Activated effector memory CD4-positive, alpha-beta T cell treated with anti-CD3 and anti-CD28 coated beads, Interleukin-2, amount 50 U/mL, for 16 hours (primary cell): ENCODE data around the gene ALDH5A1.
"Not testable (repeated sequence)": the region's sequence is repeated elsewhere in the genome, so short reads cannot be mapped to it uniquely, and the experiment has no call there.

Source experiments
- DNase-seq: peaks from one replicate; pipeline ENCODE4 v3.0.0-alpha.2; 2020

Gene ALDH5A1

DNA sequence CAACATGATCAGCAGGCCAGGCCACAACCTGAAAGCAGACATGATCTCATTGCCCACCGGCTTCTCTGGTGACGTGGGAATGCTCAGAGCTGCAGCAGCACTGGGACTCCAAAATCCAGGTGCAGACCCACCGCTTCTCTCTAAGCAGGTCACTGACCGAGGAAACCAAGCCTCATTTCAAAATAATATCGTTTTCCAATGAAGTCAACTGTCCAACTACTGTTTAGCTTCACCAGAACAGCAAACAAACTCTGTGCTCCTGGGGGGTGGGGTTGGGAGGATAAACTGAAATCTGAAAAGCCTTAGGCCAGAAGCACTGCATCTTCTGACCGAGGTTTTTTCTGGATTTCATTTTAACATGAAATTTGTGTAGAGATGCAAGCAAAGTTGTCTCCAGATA lies 5.3 kb upstream of the ALDH5A1 start, which contains the start of gene GPLD1:
Gene GPLD1, minus strand, starts transcription at position 109 of the 400 bp plus-strand sequence. Its CDS starts 67 bp downstream, at position 42.
- no peak for DNase-seq

DNA sequence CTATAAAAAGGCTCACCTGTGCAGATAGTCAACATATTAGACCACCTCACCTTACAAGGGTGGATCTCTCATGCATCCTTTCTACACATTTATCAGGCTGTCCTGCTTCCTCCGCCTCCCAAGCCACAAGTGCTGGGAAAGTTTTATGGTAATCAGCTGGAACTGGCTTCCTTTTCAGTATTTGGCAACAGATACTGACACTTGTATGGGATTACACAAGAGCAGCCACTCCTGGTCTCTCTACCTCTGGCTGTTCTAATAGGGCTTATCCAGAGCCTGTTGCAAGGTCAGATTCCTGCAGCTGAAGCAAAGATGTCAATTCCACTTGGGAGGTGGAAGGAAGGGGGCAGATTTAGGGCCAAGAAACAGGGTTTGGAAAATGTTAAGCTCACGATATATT lies 4.9 kb upstream of the ALDH5A1 start:
- DNase-seq = no peak

DNA sequence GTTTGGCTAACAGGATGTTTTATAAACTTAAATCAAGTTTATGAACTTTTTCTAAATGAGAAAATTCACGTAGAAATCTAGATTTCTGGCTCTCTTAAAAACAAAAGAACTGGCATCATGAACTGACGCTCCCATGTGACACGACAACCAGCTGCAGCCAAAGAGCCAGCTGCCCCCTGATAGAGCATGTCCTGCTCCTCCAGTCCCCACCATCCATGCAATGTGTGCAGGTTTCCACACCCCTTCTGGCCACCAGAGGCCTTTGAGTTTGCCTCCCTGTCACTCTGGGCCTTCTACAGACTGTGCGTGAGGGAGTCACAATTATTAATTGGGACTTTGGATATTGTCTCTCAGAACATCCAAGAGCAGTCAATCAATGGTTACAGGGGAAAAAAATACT lies 3.8 kb upstream of the ALDH5A1 start:
- no peak for DNase-seq

- DNase-seq = no peak
Observed at GRCh38 chr6:24492475-24492874, 2.3 kb upstream of the ALDH5A1 start.

GRCh38 chr6:24493945-24494820 lies 586 bp upstream of the ALDH5A1 start:
- no peak for DNase-seq

GRCh38 chr6:24497254-24497970 lies 2.6 kb downstream of the ALDH5A1 start:
- peak; percentile 30 for DNase-seq

- no peak for DNase-seq
Observed at GRCh38 chr6:24500683-24501082, 5.9 kb downstream of the ALDH5A1 start.

GRCh38 chr6:24501374-24501773 lies 6.6 kb downstream of the ALDH5A1 start:
- no peak for DNase-seq

DNA sequence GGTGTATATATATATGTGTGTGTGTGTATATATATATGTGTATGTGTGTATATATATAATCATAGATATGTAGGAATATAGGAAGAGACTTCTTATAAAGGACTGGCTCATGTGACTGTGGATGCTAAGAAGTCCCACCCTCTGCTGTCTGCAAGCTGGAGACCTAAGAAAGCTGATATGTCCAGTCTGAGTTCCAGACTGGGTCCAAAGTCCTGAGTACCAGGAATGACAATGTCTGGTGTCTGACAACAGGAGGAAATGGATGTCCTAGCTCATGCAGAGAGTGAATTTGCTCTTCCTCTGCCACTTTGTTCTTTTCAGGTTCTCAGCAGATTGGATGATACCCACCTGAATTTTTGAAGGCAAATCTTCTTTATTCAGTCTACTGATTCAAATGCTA lies 7.1 kb downstream of the ALDH5A1 start:
- no peak for DNase-seq

DNA sequence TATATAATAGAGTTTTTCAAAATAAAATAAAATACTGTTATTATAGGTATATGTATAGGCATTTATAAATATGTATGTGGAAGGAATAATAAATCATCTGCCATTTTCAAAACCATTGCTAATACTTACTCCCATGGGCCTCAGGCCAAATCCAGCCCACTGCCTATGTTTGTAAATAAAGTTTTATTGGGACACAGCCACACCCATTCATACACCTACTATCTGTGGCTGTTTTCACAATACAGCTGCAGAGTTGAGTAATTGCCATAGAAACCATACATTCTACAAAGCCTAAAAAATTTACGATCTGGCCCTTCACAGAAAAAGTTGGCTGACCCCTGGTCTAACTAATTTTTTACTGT lies 9.5 kb downstream of the ALDH5A1 start:
- DNase-seq = no peak

DNA sequence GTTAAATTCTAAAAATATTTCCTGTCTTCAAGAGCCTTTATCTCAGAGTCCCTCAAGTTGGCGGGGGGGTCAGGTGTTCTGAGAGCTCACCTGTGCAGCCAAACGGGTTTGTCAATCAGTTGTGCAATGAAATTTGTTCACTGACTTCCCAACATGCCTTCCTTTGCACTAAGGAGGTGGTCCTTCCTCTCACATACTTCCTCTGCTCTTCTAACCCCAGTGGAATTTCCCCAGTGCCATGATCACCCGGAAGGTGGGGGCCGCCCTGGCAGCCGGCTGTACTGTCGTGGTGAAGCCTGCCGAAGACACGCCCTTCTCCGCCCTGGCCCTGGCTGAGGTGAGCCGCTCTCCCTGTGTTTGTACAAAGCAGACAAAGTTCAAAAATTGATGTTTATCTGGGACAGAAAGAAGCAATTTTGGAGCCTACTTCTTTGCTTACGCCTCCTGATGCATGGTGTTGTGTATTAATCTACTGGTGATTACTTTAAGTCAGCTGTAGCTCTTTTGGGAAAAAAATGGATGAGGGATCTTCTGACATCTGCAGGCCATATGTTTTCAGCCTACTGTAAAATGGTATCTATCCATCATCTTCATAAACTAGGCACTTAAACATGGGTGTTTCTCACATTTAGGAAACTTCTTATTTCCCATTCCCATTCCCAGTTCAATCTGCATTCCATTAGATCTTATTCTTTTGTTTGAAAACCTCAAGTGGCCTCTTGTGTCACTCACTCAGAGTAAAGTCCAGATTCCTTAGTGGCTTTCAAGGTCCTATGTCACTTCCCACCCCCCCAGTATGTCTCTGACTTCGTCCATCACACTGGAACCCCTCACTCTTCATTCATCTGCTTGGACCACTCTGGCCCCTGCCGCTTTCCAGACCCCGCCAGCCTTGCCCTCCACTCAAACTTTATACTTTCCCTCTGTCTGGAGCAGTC lies 10.1 kb downstream of the ALDH5A1 start:
- DNase-seq = no peak

DNA sequence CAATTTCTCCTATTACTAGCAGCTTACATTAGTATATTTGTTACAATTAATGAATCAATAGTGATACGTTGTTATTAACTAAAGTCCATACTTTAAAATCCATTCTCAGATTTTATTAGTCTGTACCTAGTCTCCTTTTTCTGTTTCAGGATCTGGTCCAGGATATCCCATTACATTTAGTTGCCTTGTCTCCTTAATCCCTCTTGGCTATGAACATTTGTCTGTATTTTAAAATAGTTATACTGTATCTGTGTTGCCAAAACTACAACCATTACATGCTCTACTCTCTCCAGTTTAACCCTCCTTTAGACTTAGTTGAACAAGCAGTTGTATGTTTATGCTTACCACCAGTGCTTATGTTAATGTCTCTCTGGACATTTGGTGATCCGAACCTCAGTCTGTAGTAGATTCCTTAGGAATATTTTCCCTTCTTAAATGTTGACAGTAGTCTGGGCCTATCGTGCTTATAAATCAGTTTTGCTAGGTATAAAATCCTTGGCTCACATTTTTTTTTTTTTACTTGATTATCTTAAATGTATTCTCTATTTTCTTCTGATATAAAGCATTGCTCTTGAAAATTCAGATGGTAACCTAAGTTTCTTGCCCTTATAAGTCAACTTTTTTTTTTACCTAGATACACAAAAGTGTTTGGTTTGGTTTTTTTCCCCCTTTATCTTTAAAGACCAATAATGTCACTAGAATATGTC lies 12.2 kb downstream of the ALDH5A1 start:
- no peak for DNase-seq

GRCh38 chr6:24511976-24512375 lies 17.2 kb downstream of the ALDH5A1 start:
- not testable (repeated sequence) for DNase-seq

- no peak for DNase-seq
Observed at GRCh38 chr6:24513602-24514001, 18.8 kb downstream of the ALDH5A1 start.

DNA sequence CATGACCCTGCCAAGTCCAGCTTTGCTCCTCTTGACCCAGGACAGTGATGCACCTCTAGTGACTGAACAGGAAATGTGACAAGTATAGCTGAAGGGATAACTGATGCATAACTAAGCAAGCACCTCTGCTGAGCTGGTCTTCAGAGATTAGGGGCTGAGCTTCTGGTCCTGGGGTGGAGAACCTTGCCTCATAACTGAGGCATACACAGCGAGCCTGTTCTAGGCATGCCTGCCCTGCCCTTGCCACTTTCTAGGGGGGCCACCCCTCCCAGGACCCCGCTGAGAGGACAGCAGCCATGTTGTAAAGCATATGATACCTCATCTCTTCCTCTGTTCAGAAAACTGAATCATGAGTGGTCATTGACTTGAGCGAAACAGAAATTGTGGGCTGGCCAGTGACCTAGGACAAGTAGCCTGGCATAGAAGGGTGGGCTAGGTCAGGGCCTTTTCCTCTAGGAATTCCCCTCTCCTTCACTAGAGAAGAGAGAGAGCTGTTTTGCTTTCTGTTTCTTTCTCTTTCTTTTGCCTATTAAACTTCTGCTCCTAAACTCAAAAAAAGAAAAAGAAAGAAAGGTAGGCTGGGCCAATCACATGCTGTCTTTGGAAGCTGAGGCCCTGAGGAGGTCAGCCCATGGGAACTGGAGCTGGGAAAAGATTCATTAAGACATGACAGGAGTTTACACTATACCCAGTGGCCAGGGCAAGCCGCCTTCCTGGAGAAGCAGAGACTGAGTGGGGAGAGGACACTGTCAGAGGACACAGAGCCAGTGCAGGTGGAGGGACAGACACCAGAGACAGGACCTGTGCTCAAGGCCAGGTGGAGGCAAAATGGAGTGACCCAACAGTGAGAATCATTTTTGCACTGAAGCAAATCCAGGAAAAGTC lies 23.1 kb downstream of the ALDH5A1 start:
- no peak for DNase-seq

DNA sequence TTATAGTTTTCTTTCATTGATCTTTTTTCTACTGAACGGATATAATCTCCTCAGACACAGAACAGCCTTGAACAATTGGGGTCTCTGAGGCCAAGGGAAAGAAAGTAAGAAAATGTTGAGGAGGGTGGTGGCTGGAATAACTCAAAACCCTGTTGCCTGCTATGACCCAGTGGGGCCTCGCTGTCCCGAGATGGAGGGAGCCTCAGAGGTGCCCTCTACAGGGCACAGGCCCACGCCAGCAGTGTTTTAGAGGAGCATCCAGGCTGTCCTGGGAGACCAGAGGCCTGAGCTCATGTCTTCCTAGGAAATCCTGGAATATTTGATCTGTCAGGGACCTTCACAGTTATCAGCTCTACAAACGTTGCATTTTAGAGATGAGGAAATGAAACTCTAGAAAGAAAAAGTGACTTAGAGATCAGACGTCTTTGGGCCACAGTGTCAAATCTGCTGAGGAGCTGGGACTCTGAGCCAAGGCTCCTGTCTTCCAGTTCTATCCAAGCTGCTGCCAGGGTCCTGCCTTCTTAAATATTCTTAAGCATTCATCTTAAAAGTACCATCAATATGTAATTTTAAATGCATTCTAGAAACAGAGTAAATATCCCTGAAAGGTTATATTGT lies 26.3 kb downstream of the ALDH5A1 start:
- peak; percentile 72 for DNase-seq

- DNase-seq = no peak
Observed at GRCh38 chr6:24522228-24523176, 27.7 kb downstream of the ALDH5A1 start.

DNA sequence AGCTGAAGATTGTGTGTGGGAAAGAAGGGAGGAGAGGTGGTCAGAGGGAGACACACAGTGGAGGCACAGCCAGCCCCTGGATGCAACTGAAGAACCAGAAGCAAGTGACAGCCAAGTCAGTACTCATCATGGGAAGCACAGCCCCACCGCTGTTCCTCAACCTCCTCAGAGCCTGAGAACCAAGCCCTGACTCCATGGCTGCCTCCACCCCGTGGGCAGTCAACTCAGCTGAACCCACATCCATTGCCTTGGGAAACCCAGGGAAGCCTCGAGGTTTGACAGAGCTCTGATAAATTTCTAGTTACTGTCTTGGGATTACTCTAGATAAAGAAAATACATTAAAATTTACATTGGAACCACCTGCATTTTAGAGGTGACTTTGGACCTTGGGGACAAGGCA lies 29.6 kb downstream of the ALDH5A1 start:
- no peak for DNase-seq

- DNase-seq = no peak
Observed at GRCh38 chr6:24524805-24525204, 30.0 kb downstream of the ALDH5A1 start.

GRCh38 chr6:24529985-24530384 lies 35.2 kb downstream of the ALDH5A1 start:
- DNase-seq = no peak
